Muscle layer of colon (tissue), 2 donors: Measurements from ENCODE around the gene MYF6.

Experiments used
- H3K27ac ChIP-seq: one replicate; pipeline ENCODE4 v1.7.0; 2013; ENCODE audit warnings: low read depth, mild to moderate bottlenecking, low read length, moderate library complexity
- H3K27me3 ChIP-seq, 2 donors: one replicate each; pipeline ENCODE4 v1.7.0; 2013; ENCODE audit warnings: low read length in 2 of 2, mild to moderate bottlenecking in 2 of 2; ENCODE audit not compliant: insufficient read depth in 2 of 2, control insufficient read depth in 1 of 2
- H3K36me3 ChIP-seq: one replicate; pipeline ENCODE4 v1.7.0; 2013; ENCODE audit warnings: mild to moderate bottlenecking, low read length; ENCODE audit not compliant: insufficient read depth
- H3K4me1 ChIP-seq: one replicate; pipeline ENCODE4 v1.7.0; 2013; ENCODE audit warnings: mild to moderate bottlenecking, low read length; ENCODE audit not compliant: insufficient read depth
- H3K4me3 ChIP-seq, 2 donors: one replicate each; pipeline ENCODE4 v1.7.0; 2013; ENCODE audit warnings: low read length in 2 of 2, low read depth in 1 of 2, mild to moderate bottlenecking in 1 of 2, moderate library complexity in 1 of 2
- H3K9ac ChIP-seq: one replicate; pipeline ENCODE4 v1.7.0; 2013; ENCODE audit warnings: low read length
- H3K9me3 ChIP-seq: one replicate; pipeline ENCODE4 v1.7.0; 2013; ENCODE audit warnings: mild to moderate bottlenecking, low read length
- donor health status: abdominal sarcoma.
- donor health status: Adenocarcinoma of cecum.

MYF6 gene

DNA sequence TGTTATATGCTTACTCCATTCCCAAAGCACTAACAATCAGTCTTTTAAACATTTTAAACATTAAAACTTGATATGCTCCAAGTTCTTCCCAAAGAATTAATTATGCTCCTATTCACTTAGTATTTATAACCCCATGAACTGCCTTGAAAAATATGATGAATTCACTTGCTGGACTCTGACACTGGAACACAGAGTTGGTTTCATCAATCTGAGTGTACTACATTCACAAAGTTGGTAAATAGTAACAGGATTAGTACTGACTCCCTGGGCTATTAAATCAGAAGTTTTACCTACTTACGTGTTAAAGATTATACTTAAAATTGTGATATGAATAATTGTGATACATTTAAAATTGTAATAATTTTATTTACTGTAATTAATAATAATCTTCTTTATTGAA is 17.3 kb upstream of the MYF6 start:
- no peaks in the 10 kb centered on the region for H3K27me3 ChIP-seq
- no peak overlapping the region for H3K27ac ChIP-seq
- no peak overlapping the region for H3K4me3 ChIP-seq
- no peaks in the 10 kb centered on the region for H3K9me3 ChIP-seq
- no peaks in the 10 kb centered on the region for H3K4me1 ChIP-seq
- H3K36me3 ChIP-seq, result no peaks in the 10 kb centered on the region
- no peak overlapping the region for H3K9ac ChIP-seq

DNA sequence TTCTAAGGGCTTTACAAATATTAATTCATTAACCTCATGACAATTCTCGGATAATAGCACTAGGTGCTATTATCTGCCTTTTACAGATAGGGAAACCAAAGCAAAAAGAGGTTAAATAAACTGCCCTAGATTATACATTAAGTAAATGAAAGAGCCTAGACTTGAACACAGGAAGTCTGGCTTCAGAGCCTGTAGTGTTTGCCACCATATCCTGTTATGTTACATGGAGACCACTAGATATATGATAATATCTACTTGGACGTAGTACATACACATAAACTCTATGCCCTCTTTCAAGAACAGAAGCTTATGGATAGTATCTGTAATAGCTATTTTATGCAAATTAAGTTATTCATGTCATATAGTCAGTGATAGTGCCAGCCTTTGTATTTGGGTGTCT is 16.9 kb upstream of the MYF6 start:
- Histone ChIP-seq H3K9me3 (no peaks in the 10 kb centered on the region), H3K27ac (no peak overlapping the region), H3K4me3 (no peak overlapping the region), H3K27me3 (no peaks in the 10 kb centered on the region), H3K36me3 (no peaks in the 10 kb centered on the region), H3K9ac (no peak overlapping the region), H3K4me1 (no peaks in the 10 kb centered on the region)

DNA sequence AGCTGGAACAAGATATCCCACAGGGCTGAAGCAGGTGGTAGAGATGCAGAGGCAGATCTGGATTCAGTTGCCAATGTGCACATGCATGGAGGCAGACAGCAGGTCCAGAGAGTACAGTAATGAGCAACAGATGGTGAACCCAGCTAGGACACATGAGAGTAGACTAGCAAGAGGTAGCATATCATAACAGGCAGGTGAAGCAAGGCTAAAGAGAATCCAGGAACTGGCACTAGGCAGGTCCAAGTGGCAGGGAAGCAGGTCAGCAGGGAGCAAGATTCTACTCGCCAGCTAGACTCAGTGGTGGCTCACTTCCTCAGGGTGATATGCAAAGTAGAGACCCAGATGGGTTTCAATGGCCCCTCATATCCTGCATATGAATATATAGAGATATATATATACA is 15.3 kb upstream of the MYF6 start:
- Histone ChIP-seq H3K4me3 (no peak overlapping the region), H3K9me3 (no peaks in the 10 kb centered on the region), H3K4me1 (no peaks in the 10 kb centered on the region), H3K36me3 (no peaks in the 10 kb centered on the region), H3K9ac (no peak overlapping the region), H3K27ac (no peak overlapping the region), H3K27me3 (no peaks in the 10 kb centered on the region)

DNA sequence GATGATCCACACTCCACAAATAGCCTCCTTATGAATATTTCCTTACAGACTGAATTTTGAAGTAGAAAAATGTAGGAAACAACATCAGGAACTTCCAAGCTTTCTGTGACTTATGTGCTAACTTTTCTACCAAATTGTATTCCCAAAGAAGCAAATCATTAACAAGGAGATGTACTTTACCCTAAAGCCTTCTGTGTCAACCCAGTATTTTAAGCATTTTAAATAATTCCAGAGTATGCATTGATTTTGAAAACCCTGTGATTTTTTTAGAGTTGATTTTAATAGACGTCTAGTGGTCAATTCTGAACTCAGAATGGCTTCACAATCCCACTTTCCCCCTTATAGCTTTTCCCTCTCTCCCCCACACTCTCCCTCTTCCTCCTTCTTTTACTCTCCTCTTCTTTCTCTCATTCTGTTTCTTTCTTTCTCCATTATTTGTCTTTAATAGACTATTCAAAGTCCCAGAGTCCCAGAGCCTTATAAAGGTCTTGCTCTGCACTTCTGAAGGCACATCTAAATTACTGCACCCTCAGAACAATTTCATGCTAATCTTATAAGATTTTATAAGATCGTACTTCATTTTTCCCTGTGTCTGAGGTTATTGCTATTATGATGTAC is 10.1 kb upstream of the MYF6 start:
- Histone ChIP-seq H3K27ac (no peak overlapping the region), H3K4me3 (no peak overlapping the region), H3K4me1 (no peaks in the 10 kb centered on the region), H3K9ac (no peak overlapping the region), H3K36me3 (no peaks in the 10 kb centered on the region), H3K9me3 (no peaks in the 10 kb centered on the region), H3K27me3 (no peaks in the 10 kb centered on the region)

DNA sequence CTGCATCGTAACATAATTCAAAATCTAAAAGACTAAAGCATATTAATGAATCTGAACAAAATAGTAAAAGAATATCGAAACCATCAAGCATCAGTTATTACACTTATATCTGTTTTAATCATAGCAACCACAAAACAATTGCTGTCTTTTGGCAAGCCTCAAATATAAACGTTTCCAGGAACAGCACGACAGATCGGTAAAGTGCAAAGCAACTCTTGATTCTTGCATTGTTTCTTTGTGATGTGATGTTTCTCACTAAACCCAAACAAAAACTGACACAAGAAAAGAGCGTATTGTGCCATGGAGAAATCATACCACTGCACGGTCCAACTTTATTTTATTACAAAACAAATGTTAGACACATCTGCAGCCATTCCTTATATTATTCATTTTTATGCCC is 9.2 kb upstream of the MYF6 start:
- no peak overlapping the region for H3K27ac ChIP-seq
- H3K4me3 ChIP-seq, result no peak overlapping the region
- H3K9ac ChIP-seq, result no peak overlapping the region
- no peaks in the 10 kb centered on the region for H3K4me1 ChIP-seq
- H3K36me3 ChIP-seq, result no peaks in the 10 kb centered on the region
- no peaks in the 10 kb centered on the region for H3K27me3 ChIP-seq
- H3K9me3 ChIP-seq, result no peaks in the 10 kb centered on the region

DNA sequence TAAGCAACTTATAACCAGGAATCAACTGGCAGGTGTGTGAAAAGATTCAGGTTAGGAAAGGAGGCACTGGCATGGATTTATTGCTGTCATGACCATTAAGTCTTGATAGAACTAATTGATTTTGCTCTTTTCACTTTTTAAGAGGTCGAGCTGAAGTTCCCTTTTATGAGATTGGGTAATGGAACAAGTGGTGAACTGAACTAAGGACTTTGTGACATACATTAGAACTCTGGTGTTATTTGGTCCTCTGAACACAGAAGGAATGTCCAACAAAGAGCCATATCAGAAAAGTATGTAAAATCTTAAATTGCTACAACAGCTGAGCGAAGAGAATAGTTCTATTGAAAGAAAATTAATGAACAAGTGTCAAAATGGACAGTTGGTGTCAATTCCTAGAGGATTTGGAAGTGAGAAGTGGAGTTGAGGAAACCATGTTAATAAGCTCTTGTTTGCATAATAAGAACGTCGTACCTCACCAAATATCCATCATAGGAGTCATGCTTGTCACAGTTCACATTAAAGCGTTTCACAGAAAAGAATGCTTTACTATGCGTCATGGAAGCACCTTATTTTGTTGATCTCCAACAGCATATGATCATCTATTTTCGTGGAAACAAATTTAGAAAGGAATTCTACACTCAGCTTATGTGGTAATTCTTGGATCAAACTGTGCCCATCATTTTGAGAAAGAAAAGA is 8.4 kb upstream of the MYF6 start:
- H3K9ac ChIP-seq, result no peak overlapping the region
- H3K27ac ChIP-seq, result no peak overlapping the region
- no peak overlapping the region for H3K4me3 ChIP-seq

DNA sequence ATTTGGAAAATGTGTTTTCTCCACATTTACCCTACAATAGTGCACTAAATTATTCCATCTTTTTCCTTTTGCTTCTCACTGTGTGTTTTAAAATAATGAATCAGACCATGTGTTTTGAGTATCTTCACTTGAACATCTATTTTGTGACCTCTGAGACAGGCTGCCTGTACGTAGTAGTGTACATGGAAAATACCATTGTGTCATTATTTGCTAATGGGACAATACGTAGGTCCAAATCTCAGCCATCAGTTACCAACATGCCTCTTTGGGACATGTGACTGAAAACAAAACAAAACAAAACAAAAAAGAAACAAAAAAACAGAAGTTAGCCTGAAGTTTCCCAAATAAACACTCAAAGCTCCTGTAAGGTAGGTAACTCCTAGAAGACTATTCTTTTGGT is 7.1 kb upstream of the MYF6 start:
- Histone ChIP-seq H3K4me3 (no peak overlapping the region), H3K36me3 (no peaks in the 10 kb centered on the region), H3K4me1 (no peaks in the 10 kb centered on the region), H3K9me3 (no peaks in the 10 kb centered on the region), H3K27me3 (no peaks in the 10 kb centered on the region), H3K27ac (no peak overlapping the region), H3K9ac (no peak overlapping the region)

More for the DNA sequence above, 8.4 kb upstream of the MYF6 start:
- no peaks in the 10 kb centered on the region for H3K4me1 ChIP-seq
- H3K36me3 ChIP-seq, result no peaks in the 10 kb centered on the region
- H3K9me3 ChIP-seq, result no peaks in the 10 kb centered on the region
- no peaks in the 10 kb centered on the region for H3K27me3 ChIP-seq

DNA sequence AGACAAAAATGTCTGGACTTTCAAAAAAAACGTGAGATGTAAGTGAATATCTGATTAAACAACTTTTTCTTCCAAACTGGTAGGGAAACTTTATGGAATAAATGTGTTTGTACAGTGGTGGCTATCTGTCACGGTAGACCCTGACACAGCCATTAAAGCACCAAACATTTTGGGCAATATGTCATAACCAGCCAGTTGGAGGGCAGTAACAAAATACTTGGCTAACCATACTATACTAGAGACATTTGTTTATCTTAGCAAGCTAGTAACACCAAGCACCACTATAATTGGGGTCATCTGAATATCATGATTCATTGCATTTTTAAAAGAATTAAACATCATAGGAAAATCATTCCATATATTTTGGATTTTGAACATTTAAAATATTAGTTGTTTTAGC is 6.0 kb upstream of the MYF6 start:
- Histone ChIP-seq H3K9ac (no peak overlapping the region), H3K27me3 (no peaks in the 10 kb centered on the region), H3K9me3 (no peaks in the 10 kb centered on the region), H3K36me3 (no peaks in the 10 kb centered on the region), H3K4me1 (no peaks in the 10 kb centered on the region), H3K27ac (no peak overlapping the region), H3K4me3 (no peak overlapping the region)

DNA sequence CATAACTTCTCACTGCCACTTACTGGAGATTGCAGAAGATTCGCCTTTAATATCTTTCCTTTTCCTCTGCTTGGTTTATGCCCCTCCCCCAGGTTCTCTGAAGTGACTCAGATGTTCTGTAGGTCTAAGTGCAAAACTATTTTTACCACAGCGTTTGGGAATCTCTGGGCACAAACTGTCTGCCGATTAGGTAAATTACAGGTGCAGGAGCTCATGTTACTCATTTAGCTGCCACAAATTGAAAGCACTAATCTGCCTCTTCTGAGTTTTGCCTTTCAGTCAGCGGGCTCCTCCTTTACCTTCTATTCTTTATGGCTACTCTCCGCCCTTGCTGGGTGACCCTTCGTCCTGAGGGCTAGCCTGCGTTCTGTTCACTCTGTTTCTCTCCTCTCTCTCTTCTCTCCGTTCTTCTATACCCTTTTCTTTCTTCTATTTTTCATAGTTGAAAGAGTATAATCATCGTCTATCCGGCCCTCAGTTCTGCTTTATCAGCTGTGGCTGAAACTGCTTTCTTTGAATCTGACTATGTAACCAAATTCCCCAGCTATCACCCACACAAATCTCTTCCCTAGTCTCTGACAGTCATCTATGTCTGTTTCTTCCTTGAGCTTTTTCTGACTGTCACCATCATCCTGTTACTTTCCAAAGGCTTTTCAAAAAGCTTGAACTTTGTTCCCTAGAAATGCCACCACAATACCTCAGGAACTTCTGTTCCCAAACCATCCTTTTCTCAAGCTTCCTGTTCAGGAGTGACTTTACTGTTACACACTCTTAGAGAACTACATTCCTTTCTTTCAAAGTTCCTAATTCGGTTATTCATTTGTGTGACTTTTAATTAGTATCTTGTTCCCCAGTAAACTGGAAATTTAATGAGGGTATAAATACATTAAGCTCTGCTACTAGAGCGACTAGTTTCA is 4.3 kb upstream of the MYF6 start:
- no peaks in the 10 kb centered on the region for H3K4me1 ChIP-seq
- no peaks in the 10 kb centered on the region for H3K36me3 ChIP-seq
- no peaks in the 10 kb centered on the region for H3K9me3 ChIP-seq
- no peak overlapping the region for H3K27ac ChIP-seq
- no peak overlapping the region for H3K9ac ChIP-seq
- H3K4me3 ChIP-seq, result no peak overlapping the region
- no peaks in the 10 kb centered on the region for H3K27me3 ChIP-seq

DNA sequence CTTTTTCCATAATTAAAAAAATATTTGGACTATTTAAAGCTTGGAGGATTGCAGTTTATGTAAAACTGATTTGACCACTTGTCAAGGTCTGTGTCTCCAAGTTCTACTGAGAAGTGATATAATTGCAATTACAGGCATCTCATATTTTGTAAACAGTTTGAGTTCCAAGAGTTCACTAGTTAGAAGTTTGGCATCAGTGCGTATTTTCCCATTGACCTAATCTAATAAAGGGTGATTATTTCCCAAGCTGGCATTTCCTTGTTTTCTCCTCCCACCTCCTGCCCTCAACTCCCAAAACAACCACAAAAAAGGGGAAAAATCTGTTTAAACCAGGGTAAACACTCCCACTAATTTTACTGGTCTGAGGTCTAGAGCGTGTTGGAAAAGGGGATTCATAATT is 3.0 kb upstream of the MYF6 start:
- Histone ChIP-seq H3K27ac (no peak overlapping the region), H3K36me3 (no peaks in the 10 kb centered on the region), H3K27me3 (no peaks in the 10 kb centered on the region), H3K9me3 (no peaks in the 10 kb centered on the region), H3K9ac (no peak overlapping the region), H3K4me1 (peaks cover 5% of the 10 kb centered on the region), H3K4me3 (no peak overlapping the region)

DNA sequence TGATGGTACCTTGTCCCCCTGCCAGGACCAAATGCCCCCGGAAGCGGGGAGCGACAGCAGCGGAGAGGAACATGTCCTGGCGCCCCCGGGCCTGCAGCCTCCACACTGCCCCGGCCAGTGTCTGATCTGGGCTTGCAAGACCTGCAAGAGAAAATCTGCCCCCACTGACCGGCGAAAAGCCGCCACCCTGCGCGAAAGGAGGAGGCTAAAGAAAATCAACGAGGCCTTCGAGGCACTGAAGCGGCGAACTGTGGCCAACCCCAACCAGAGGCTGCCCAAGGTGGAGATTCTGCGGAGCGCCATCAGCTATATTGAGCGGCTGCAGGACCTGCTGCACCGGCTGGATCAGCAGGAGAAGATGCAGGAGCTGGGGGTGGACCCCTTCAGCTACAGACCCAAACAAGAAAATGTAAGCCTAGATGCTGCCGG is 410 bp downstream of the MYF6 start:
- Histone ChIP-seq H3K9me3 (no peaks in the 10 kb centered on the region), H3K27me3 (peaks cover 0 to 8% of the 10 kb centered on the region in 2 donors), H3K36me3 (no peaks in the 10 kb centered on the region), H3K9ac (no peak overlapping the region), H3K4me3 (no peak overlapping the region), H3K4me1 (peaks cover 5% of the 10 kb centered on the region), H3K27ac (no peak overlapping the region)
